Keratinocyte (primary cell): Measurements from ENCODE around the gene PNRC1. TPM values are rescaled to one million over a fixed set of nuclear protein-coding genes. Genes with fewer than 3 reads are reported as not detected.

ENCODE experiments used
- DNase-seq: peaks from one replicate; pipeline ENCODE4 v3.0.0-alpha.2; 2011; ENCODE audit warnings: low read depth, missing footprints, low spot score
- FAIRE-seq: peaks from 2 replicates; lab custom pipeline; 2011; peaks lifted over from hg19 to GRCh38; lab: Jason Lieb, UNC
- H2AFZ ChIP-seq: 2 replicates; pipeline ENCODE4 v1.6.0; 2012; ENCODE audit warnings: low read length, control low read depth, inconsistent platforms; ENCODE audit not compliant: control insufficient read depth
- H3K27ac ChIP-seq: 2 replicates; pipeline ENCODE4 v1.5.1; 2011; ENCODE audit warnings: low read length; ENCODE audit not compliant: control insufficient read depth, insufficient read depth
- H3K27me3 ChIP-seq: 3 replicates; pipeline ENCODE4 v1.6.0; 2011; ENCODE audit warnings: low read length; ENCODE audit not compliant: control insufficient read depth, insufficient read depth; ENCODE audit errors: extremely low read depth
- H3K36me3 ChIP-seq, 2 experiments: 2 replicates in 1 of 2; 3 replicates in 1 of 2; pipeline ENCODE4 v1.5.1; 2011; ENCODE audit warnings: low read length in 2 of 2, mild to moderate bottlenecking in 1 of 2; ENCODE audit not compliant: control insufficient read depth in 2 of 2, insufficient read depth in 2 of 2; ENCODE audit errors: extremely low read depth in 1 of 2
- H3K4me1 ChIP-seq: 3 replicates; pipeline ENCODE4 v1.5.1; 2011; ENCODE audit warnings: low read length; ENCODE audit not compliant: control insufficient read depth, insufficient read depth; ENCODE audit errors: extremely low read depth
- H3K4me2 ChIP-seq: 3 replicates; pipeline ENCODE4 v1.6.0; 2011; ENCODE audit warnings: low read depth, low read length; ENCODE audit not compliant: control insufficient read depth, insufficient read depth; ENCODE audit errors: extremely low read depth
- H3K4me3 ChIP-seq, 3 experiments: fragments of 200-600 bp in 1 of 3; sonication (generic) in 1 of 3; 2 replicates in 2 of 3; 3 replicates in 1 of 3; pipeline ENCODE4 v1.5.1; 2011 to 2016; ENCODE audit warnings: low read length in 3 of 3, mild to moderate bottlenecking in 3 of 3, control low read depth in 2 of 3, inconsistent platforms in 1 of 3, low read depth in 1 of 3, mixed read lengths in 1 of 3, mixed run types in 1 of 3, moderate library complexity in 1 of 3; ENCODE audit not compliant: control insufficient read depth in 2 of 3, insufficient read depth in 2 of 3; ENCODE audit errors: extremely low read depth in 1 of 3
- H3K79me2 ChIP-seq: 2 replicates; pipeline ENCODE4 v1.6.0; 2012; ENCODE audit warnings: low read length; ENCODE audit not compliant: control insufficient read depth, insufficient read depth
- H3K9ac ChIP-seq: 3 replicates; pipeline ENCODE4 v1.6.0; 2011; ENCODE audit warnings: low read length; ENCODE audit not compliant: control insufficient read depth, insufficient read depth; ENCODE audit errors: extremely low read depth
- H3K9me1 ChIP-seq: 3 replicates; pipeline ENCODE4 v1.6.0; 2011; ENCODE audit warnings: low read length; ENCODE audit not compliant: control insufficient read depth, insufficient read depth; ENCODE audit errors: extremely low read depth
- H3K9me3 ChIP-seq: 2 replicates; pipeline ENCODE4 v1.5.1; 2012; ENCODE audit warnings: low read depth, low read length; ENCODE audit not compliant: control insufficient read depth
- H4K20me1 ChIP-seq: 3 replicates; pipeline ENCODE4 v1.6.0; 2011; ENCODE audit warnings: low read length; ENCODE audit not compliant: control insufficient read depth, insufficient read depth; ENCODE audit errors: extremely low read depth
- EZH2 ChIP-seq: IDR thresholded peaks from one replicate; pipeline ENCODE4 v1.6.1; 2012; ENCODE audit warnings: inconsistent platforms, mild to moderate bottlenecking, low read length, moderate library complexity
- dilution Hi-C: fragments of 300-500 bp; cut with MboI; formaldehyde crosslinking; loops from one replicate; pipeline ENCODE4 v1.7.0; 2020; ENCODE audit warnings: low sequenced_read_pairs; ENCODE audit not compliant: extremely low pct_ligation_motif_present
- polyA plus RNA-seq, 5 experiments: library from polyadenylated mRNA; depleted of rRNA in 3 of 5; stranded (reverse) in 3 of 5; stranded (forward) in 1 of 5; unstranded in 1 of 5; fragments of >200 nt; gene quantifications; 1 replicate in 1 of 5; 2 replicates in 3 of 5; 3 replicates in 1 of 5; pipeline versions ENCODE4 v1.2.1 to v1.2.3, GENCODE V29; 2011 to 2012; ENCODE audit warnings: missing spikeins in 2 of 5, low read depth in 1 of 5, low replicate concordance in 1 of 5
- TF ChIP-seq, protein P1 (sequence below), 3 experiments: IDR thresholded peaks in 1 of 3; conservative IDR thresholded peaks in 1 of 3; optimal IDR thresholded peaks in 1 of 3; 2 replicates in 2 of 3; 3 replicates in 1 of 3; pipeline versions ENCODE3 to v1.5.1; 2011; ENCODE audit warnings: low read length in 3 of 3, mild to moderate bottlenecking in 3 of 3, moderate library complexity in 2 of 3, control low read depth in 1 of 3, inconsistent platforms in 1 of 3; ENCODE audit not compliant: insufficient read depth in 2 of 3; ENCODE audit errors: extremely low read depth in 1 of 3

PNRC1 gene
- polyA plus RNA-seq, 1 donor (not counting 4 experiments of a cell fraction or from before 2014, with no cell fraction given), result 34.6 TPM

DNA sequence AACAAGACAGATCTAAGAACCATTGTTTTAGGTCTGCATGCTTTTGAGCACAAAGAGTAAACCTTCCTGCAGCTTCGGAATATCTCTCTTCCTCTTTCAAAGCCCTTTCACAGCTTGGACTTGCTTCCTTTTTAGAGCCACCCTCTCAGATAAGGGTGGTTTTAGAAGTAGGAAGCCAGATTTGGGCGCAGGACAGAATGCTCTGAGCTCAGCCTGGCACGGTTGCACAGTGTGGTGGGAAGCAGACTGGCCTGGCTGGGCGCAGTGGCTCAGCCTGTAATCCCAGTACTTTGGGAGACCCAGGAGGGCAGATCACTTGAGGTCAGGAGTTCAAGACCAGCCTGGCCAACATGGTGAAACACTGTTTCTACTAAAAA lies 35.6 kb upstream of the PNRC1 start:
- Histone ChIP-seq H3K27ac (no peak overlapping the region), H3K36me3 (no peaks in the 10 kb centered on the region), H3K9me3 (no peaks in the 10 kb centered on the region), H3K4me3 (no peak overlapping the region), H3K9ac (no peak overlapping the region), H3K79me2 (no peaks in the 10 kb centered on the region), H3K4me1 (no peaks in the 10 kb centered on the region), H3K4me2 (no peak overlapping the region), H2AFZ (no peak overlapping the region), H3K27me3 (no peaks in the 10 kb centered on the region), H4K20me1 (no peaks in the 10 kb centered on the region), H3K9me1 (no peaks in the 10 kb centered on the region)
- TF ChIP-seq EZH2, result no peak
- TF ChIP-seq, protein P1, sequence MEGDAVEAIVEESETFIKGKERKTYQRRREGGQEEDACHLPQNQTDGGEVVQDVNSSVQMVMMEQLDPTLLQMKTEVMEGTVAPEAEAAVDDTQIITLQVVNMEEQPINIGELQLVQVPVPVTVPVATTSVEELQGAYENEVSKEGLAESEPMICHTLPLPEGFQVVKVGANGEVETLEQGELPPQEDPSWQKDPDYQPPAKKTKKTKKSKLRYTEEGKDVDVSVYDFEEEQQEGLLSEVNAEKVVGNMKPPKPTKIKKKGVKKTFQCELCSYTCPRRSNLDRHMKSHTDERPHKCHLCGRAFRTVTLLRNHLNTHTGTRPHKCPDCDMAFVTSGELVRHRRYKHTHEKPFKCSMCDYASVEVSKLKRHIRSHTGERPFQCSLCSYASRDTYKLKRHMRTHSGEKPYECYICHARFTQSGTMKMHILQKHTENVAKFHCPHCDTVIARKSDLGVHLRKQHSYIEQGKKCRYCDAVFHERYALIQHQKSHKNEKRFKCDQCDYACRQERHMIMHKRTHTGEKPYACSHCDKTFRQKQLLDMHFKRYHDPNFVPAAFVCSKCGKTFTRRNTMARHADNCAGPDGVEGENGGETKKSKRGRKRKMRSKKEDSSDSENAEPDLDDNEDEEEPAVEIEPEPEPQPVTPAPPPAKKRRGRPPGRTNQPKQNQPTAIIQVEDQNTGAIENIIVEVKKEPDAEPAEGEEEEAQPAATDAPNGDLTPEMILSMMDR (optimal IDR thresholded peaks at IDR 0.05 in 1 of 3, IDR thresholded peaks at IDR 0.05 in 1 of 3, conservative IDR thresholded peaks at IDR 0.05 in 1 of 3; ENCODE audit: extremely low read depth in 1 of 3, insufficient read depth in 2 of 3, low read length in 3 of 3), result no peak
- FAIRE-seq (no peak), DNase-seq (no peak)
- dilution Hi-C loops, result no loop called here

DNA sequence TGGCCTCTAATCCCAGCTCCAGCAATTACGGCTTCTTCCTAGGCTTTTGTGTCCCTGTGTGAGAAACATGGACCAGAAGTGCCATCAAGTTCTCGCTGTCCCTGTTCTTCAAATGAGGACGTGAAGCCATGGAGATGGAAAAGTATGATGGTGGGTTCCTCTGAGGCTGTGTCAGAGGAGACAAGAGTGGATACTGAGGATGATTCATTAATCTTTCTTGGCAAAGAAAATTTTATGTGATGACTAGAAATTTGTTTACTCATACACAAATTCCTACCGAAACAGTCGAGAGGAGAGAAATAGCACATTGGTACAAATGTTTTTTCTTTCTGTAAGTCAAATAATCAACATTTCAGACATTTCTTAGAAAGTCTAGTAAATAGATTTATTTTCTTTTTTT lies 35.0 kb upstream of the PNRC1 start:
- H4K20me1 ChIP-seq, result no peaks in the 10 kb centered on the region
- no peak overlapping the region for H3K9ac ChIP-seq
- H3K4me1 ChIP-seq, result no peaks in the 10 kb centered on the region
- H3K4me3 ChIP-seq, result no peak overlapping the region
- no peaks in the 10 kb centered on the region for H3K9me3 ChIP-seq
- no peak overlapping the region for H3K4me2 ChIP-seq
- no peaks in the 10 kb centered on the region for H3K79me2 ChIP-seq
- H3K27me3 ChIP-seq, result no peaks in the 10 kb centered on the region
- FAIRE-seq, result no peak
- no peak for TF ChIP-seq EZH2
- TF ChIP-seq, protein P1 (optimal IDR thresholded peaks at IDR 0.05 in 1 of 3, IDR thresholded peaks at IDR 0.05 in 1 of 3, conservative IDR thresholded peaks at IDR 0.05 in 1 of 3; ENCODE audit: extremely low read depth in 1 of 3, insufficient read depth in 2 of 3, low read length in 3 of 3), result no peak
- H3K27ac ChIP-seq, result no peak overlapping the region
- no peaks in the 10 kb centered on the region for H3K9me1 ChIP-seq
- H3K36me3 ChIP-seq, result no peaks in the 10 kb centered on the region
- no peak overlapping the region for H2AFZ ChIP-seq
- dilution Hi-C loops, result no loop called here
- no peak for DNase-seq
